HepG2 (cell line): ENCODE measurements around the gene ANAPC2. TPM values are rescaled to one million over a fixed set of nuclear protein-coding genes. Genes with fewer than 3 reads are reported as not detected.

Source experiments
- AKAP8 ChIP-seq: sonication (generic); formaldehyde crosslinking; IDR thresholded peaks from 2 replicates; pipeline ENCODE4 v1.5.1; 2020; ENCODE audit warnings: mild to moderate bottlenecking, missing genetic modification reagents
- ASH2L ChIP-seq: fragments of 300-600, 200-600 bp; sonication (generic); IDR thresholded peaks from 2 replicates; pipeline ENCODE4 v1.7.0; 2017; ENCODE audit warnings: low read depth, mild to moderate bottlenecking, moderate library complexity, mixed read lengths, low read length; ENCODE audit not compliant: insufficient read length
- ATF4 ChIP-seq, 2 experiments: fragments of 450-650 bp in 1 of 2; sonication (generic) in 1 of 2; formaldehyde crosslinking; IDR thresholded peaks; 2 replicates each; pipeline versions ENCODE4 v1.5.0 to v1.8.0; 2020 to 2022; ENCODE audit warnings: mild to moderate bottlenecking in 1 of 2, missing genetic modification reagents in 1 of 2
- GATAD2A ChIP-seq: IDR thresholded peaks from 2 replicates; pipeline ENCODE4 v1.6.1; 2016
- IRF9 ChIP-seq: sonication (generic); formaldehyde crosslinking; IDR thresholded peaks from 2 replicates; pipeline ENCODE4 v1.8.0; 2022; ENCODE audit warnings: missing genetic modification reagents, mild to moderate bottlenecking, borderline replicate concordance
- KDM4B ChIP-seq: sonication (generic); formaldehyde crosslinking; IDR thresholded peaks from 2 replicates; pipeline ENCODE4 v1.4.0; 2020; ENCODE audit warnings: missing genetic modification reagents
- KMT2A ChIP-seq: sonication (generic); formaldehyde crosslinking; IDR thresholded peaks from 2 replicates; pipeline ENCODE4 v1.4.0; 2020; ENCODE audit warnings: missing genetic modification reagents
- LBX2 ChIP-seq: sonication (generic); formaldehyde crosslinking; IDR thresholded peaks from 2 replicates; pipeline ENCODE4 v1.5.0; 2020; ENCODE audit warnings: missing genetic modification reagents, mild to moderate bottlenecking, borderline replicate concordance
- MAZ ChIP-seq, 2 experiments: sonication (generic) in 1 of 2; formaldehyde crosslinking in 1 of 2; IDR thresholded peaks; 2 replicates each; pipeline versions ENCODE4 v1.5.0 to v1.6.1; 2012 to 2020; ENCODE audit warnings: low read depth in 2 of 2, mild to moderate bottlenecking in 2 of 2, borderline replicate concordance in 1 of 2, improper control_type of control experiment in 1 of 2, low read length in 1 of 2, missing genetic modification reagents in 1 of 2, moderate library complexity in 1 of 2
- MEIS2 ChIP-seq: sonication (generic); formaldehyde crosslinking; IDR thresholded peaks from 2 replicates; pipeline ENCODE4 v1.9.0; 2021; ENCODE audit warnings: mild to moderate bottlenecking, missing genetic modification reagents
- NONO ChIP-seq, 2 experiments: fragments of 450-650 bp in 1 of 2; sonication (generic) in 1 of 2; formaldehyde crosslinking in 1 of 2; IDR thresholded peaks in 1 of 2; conservative IDR thresholded peaks in 1 of 2; 2 replicates each; pipeline versions ENCODE4 v1.6.1 to v1.8.0; 2017 to 2022; ENCODE audit warnings: mild to moderate bottlenecking in 1 of 2, missing genetic modification reagents in 1 of 2, moderate library complexity in 1 of 2
- REXO4 ChIP-seq: sonication (generic); formaldehyde crosslinking; IDR thresholded peaks from 2 replicates; pipeline ENCODE4 v1.8.0; 2022; ENCODE audit warnings: missing genetic modification reagents, mild to moderate bottlenecking, borderline replicate concordance
- SALL2 ChIP-seq: sonication (generic); formaldehyde crosslinking; IDR thresholded peaks from 2 replicates; pipeline ENCODE4 v1.8.1; 2023; ENCODE audit warnings: mild to moderate bottlenecking, missing genetic modification reagents, inconsistent platforms
- SP5 ChIP-seq: IDR thresholded peaks from 2 replicates; pipeline ENCODE4 v1.6.1; 2016; ENCODE audit warnings: low read depth, borderline replicate concordance
- TSC22D2 ChIP-seq: sonication (generic); formaldehyde crosslinking; IDR thresholded peaks from 2 replicates; pipeline ENCODE4 v1.5.1; 2020; ENCODE audit warnings: missing genetic modification reagents, mild to moderate bottlenecking, borderline replicate concordance
- YEATS4 ChIP-seq: sonication (generic); formaldehyde crosslinking; IDR thresholded peaks from 2 replicates; pipeline ENCODE4 v1.4.0; 2020; ENCODE audit warnings: missing genetic modification reagents, borderline replicate concordance
- ZFY ChIP-seq: sonication (generic); formaldehyde crosslinking; IDR thresholded peaks from 2 replicates; pipeline ENCODE4 v1.4.0; 2020; ENCODE audit warnings: missing genetic modification reagents
- ZNF292 ChIP-seq: sonication (generic); formaldehyde crosslinking; IDR thresholded peaks from 2 replicates; pipeline ENCODE4 v1.8.1; 2022; ENCODE audit warnings: mild to moderate bottlenecking, low read depth, missing genetic modification reagents, borderline replicate concordance
- ZNF451 ChIP-seq: sonication (generic); formaldehyde crosslinking; IDR thresholded peaks from 2 replicates; pipeline ENCODE4 v1.5.0; 2020; ENCODE audit warnings: mild to moderate bottlenecking, missing genetic modification reagents
- ZNF570 ChIP-seq: sonication (generic); formaldehyde crosslinking; IDR thresholded peaks from 2 replicates; pipeline ENCODE4 v1.4.0; 2020; ENCODE audit warnings: mild to moderate bottlenecking, missing genetic modification reagents, borderline replicate concordance
- ZNF589 ChIP-seq: sonication (generic); formaldehyde crosslinking; conservative IDR thresholded peaks from 2 replicates; pipeline ENCODE4 v1.8.0; 2022; ENCODE audit warnings: mild to moderate bottlenecking, moderate library complexity, missing genetic modification reagents
- ZNF607 ChIP-seq: sonication (generic); formaldehyde crosslinking; IDR thresholded peaks from 2 replicates; pipeline ENCODE4 v1.5.1; 2020; ENCODE audit warnings: missing genetic modification reagents, mild to moderate bottlenecking, borderline replicate concordance
- ZNF740 ChIP-seq: sonication (generic); formaldehyde crosslinking; IDR thresholded peaks from 2 replicates; pipeline ENCODE4 v1.4.0; 2020; ENCODE audit warnings: missing genetic modification reagents
- ZNF773 ChIP-seq: sonication (generic); formaldehyde crosslinking; IDR thresholded peaks from 2 replicates; pipeline ENCODE4 v1.4.0; 2020; ENCODE audit warnings: missing genetic modification reagents, borderline replicate concordance
- polyA plus RNA-seq, 8 experiments: library from polyadenylated mRNA; depleted of rRNA in 3 of 8; stranded (reverse) in 7 of 8; unstranded in 1 of 8; fragments of >200 nt; fragmentation: Illumina TruSeq in 4 of 8; extraction: Trizol in 4 of 8; gene quantifications; 2 replicates each; pipeline versions ENCODE4 v1.2.1 to v1.2.3, GENCODE V29; 2011 to 2016; ENCODE audit warnings: low read depth in 4 of 8, missing spikeins in 1 of 8, mixed read lengths in 1 of 8; ENCODE audit not compliant: insufficient read depth in 1 of 8
- total RNA-seq, 5 experiments: library from RNA; depleted of rRNA; stranded (reverse); fragments of >200 nt; fragmentation: Illumina TruSeq; extraction: Trizol; gene quantifications; 2 replicates each; pipeline ENCODE4 v1.2.3, GENCODE V29; 2016; ENCODE audit warnings: low read depth in 1 of 5

ANAPC2 gene
- total and polyA plus RNA-seq, 2 of the 13 experiments (the other 11 are each of a cell fraction or from before 2014, with no cell fraction given), result 12.3 to 15.4 TPM

GRCh38 chr9:137236238-137236935 is 48.0 kb upstream of the ANAPC2 start (continued):
- TF ChIP-seq IRF9 (CRISPR knock-in tag) (peak; percentile 21; the same call in 1 of the 2 replicates), KMT2A (peak; percentile 30; the same call in 1 of the 2 replicates), ZNF292 (peak; percentile 28; the same call in 1 of the 2 replicates), LBX2 (no peak), KDM4B (CRISPR knock-in tag) (0 out of 2 replicates have a peak, but pooled peaks have one; percentile 69), ZNF589 (peak; percentile 45; the same call in 1 of the 2 replicates), MEIS2 (CRISPR knock-in tag) (peak; percentile 22; the same call in 1 of the 2 replicates), NONO (IDR thresholded peaks at IDR 0.05) (no peak), NONO (CRISPR knock-in tag; conservative IDR thresholded peaks at IDR 0.05) (peak; percentile 98), ZNF773 (CRISPR knock-in tag) (0 out of 2 replicates have a peak, but pooled peaks have one; percentile 33), SP5 (peak; percentile 67; the same call in 1 of the 2 replicates), YEATS4 (CRISPR knock-in tag) (peak; percentile 64; the same call in 1 of the 2 replicates), ZNF570 (CRISPR knock-in tag) (no peak), MAZ (IDR thresholded peaks at IDR 0.05; ENCODE audit: borderline replicate concordance, low read depth, low read length) (peak; percentile 63; the same call in 1 of the 2 replicates), MAZ (CRISPR knock-in tag; IDR thresholded peaks at IDR 0.05; ENCODE audit: low read depth) (peak; percentile 87), GATAD2A (CRISPR knock-in tag) (peak; percentile 79), ZNF740 (CRISPR knock-in tag) (peak; percentile 91), SALL2 (CRISPR knock-in tag) (peak; percentile 19; the same call in 1 of the 2 replicates), TSC22D2 (CRISPR knock-in tag) (peak; percentile 71; the same call in 1 of the 2 replicates), AKAP8 (CRISPR knock-in tag) (peak; percentile 99), ASH2L (peak; percentile 48), ATF4 (CRISPR knock-in tag; IDR thresholded peaks at IDR 0.05) (peak in 1 of 2 experiments; percentile 59; a peak in 2 of 4 replicates), ZNF607 (CRISPR knock-in tag) (peak; percentile 53; the same call in 1 of the 2 replicates), REXO4 (CRISPR knock-in tag) (no peak), ZFY (CRISPR knock-in tag) (peak; percentile 67), ZNF451 (CRISPR knock-in tag) (peak; percentile 15; the same call in 1 of the 2 replicates)
